Daoy (cell line): ENCODE measurements around the gene IGFLR1. TPM values are rescaled to one million over a fixed set of nuclear protein-coding genes. Genes with fewer than 3 reads are reported as not detected.
"Not testable (repeated sequence)": the region's sequence is repeated elsewhere in the genome, so short reads cannot be mapped to it uniquely, and the experiment has no call there.

Experiments used
- DNase-seq: peaks from one replicate; pipeline ENCODE4 v3.0.0-alpha.2; 2015; ENCODE audit warnings: low read depth
- total RNA-seq: library from RNA; depleted of rRNA; stranded (reverse); fragments of >200 nt; shearing (Covaris generic); gene quantifications from 2 replicates; pipeline ENCODE4 v1.2.3, GENCODE V29; 2014

Gene IGFLR1
- total RNA-seq, 1 experiment from 2014 or later, result 3.9 TPM

DNA sequence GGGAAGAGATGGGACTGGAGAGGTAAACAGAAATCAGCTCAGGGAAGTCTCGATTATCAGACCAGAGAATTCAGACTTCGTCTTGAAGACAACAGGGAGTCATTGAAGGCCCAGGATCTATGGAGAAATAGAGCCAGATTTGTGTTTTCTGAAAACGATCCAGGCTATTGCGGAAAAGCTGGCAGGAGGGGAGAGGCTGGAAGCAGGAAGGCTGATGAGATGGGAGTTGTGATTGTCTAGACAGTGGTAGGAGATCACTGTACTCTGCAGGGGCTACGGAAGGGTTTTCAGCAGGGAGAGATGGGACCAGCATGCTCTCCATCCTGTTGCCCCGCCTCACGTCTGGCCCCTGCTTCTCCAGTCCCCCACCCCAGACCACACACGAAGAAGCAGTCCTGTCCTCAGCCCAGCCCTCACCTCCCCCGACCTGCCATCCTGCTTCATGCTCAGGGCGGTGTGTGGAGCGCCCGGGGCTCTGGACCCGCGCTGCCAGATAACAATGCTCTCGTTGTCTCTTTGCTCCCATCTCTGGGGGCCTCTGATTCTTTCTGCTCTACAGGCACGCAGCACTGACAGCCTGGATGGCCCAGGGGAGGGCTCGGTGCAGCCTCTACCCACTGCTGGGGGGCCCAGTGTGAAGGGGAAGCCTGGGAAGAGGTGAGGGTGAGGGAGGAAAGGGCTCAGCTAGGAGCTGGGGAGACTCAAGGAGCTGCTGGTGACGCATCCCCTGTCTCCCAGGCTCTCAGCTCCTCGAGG lies 35.0 kb upstream of the IGFLR1 start:
- DNase-seq, result no peak

DNA sequence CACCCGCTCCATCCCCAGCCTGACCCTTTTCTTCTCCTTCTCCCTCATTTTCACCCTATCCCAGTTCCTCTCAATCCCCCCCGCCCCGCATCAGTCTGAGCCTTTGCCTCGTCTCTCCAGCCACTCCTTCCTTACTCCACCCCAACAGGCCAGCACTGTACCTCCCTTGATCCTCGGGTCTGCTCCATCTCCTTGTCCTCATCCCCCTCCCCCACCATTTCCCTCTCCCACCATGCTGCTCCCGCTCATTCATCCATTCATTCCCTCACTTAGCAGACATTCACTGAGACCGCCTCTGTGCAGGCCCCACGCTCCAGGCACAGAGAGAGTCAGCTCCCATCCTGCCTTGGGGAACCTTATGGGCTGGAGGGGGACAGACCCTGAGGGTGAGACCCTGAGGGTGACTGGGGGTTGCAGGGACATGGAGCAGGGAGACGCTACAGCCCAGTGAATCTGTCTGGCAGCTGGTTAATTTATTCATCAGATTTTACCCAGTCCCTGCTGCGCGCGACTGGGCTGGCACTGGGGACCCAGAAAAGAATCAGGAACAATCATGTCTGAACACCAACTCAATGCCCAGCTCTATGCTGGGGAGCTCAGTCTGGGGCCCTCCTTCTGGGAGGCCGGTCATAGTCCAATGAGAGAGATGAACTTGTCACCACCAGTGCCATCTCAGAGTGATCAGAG lies 34.0 kb upstream of the IGFLR1 start:
- no peak for DNase-seq

DNA sequence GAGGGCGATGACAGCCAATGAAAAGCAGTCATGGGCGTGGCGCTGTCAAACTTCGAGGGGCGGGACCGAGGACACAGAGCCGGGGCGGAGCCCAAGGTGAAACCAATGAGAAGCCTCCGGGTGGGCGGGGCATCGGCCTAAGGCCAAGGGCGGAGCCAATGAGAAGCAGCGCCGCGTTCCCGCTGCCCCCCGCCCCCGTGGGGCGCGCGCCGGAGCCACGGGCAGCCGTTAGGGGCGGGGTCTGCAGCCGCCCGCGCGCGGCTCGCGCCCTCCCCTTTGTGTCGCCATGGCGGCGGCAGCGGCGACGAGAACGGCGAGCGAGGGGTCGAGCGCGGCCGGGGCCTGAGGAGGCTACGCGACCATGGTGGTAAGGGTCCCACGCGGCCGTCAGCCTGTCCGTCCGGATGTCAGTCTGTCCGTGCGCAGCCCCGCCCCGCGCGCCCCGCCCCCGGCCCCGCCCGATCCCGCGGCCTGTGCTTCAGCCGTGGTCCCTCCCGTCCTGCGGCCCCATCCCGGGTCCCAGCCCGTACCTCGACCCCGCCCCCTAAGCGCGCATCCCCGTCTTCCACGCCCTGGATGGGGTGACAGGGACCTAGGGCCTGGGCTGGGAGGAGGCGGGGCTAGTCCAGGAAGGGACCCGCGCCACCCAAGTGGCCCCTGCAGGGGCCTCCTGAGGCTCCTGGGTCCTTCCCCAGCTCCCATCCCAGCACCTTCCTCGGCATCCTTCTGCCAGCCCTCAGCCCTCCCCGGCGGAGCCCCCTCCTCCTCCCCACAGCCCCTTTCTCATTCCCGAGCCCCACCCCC lies 33.2 kb upstream of the IGFLR1 start, which contains the start of gene ARHGAP33:
Gene ARHGAP33 (plus strand): TSS at position 267 of the 804 bp plus-strand sequence. CDS start 95 bp downstream, at position 362.
- DNase-seq, result peak; percentile 98

- DNase-seq, result no peak
Observed at GRCh38 chr19:35775046-35775297, 32.7 kb upstream of the IGFLR1 start.

DNA sequence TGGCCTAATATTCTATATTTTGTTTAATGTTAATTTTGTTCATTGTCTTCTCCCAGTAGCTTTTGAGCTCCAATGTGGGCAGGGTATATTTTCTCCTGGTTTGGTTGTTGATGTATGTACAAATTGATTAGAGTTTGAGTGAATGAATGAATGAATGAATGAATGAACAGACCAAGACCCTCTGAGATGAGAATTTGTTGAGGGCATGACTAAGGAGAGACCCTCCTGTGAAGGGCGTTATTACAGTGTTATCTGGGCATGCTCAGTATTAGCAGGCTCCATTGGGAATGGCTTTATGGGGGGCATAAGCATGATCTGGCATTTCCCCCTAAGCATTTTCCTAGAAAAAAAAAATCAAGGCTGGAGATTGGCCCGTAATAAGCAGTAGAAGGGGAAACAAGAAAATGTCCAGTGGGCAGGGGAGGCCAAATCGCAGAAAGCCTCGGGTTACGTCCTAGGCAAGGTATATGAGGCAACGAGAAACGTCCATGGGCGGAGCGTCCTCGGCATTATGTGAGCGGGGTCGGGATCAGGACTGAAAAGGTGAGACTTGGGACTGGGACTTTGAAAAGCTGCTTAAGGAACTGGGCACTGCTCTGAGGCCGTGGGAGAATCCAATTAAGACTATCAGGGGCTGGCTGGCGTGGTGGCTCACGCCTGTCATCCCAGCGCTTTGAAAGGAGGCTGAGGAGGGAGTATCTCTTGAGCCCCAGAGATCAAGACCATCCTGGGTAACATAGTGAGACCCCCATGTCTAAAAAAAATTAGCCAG lies 32.2 kb upstream of the IGFLR1 start:
- no peak for DNase-seq

DNA sequence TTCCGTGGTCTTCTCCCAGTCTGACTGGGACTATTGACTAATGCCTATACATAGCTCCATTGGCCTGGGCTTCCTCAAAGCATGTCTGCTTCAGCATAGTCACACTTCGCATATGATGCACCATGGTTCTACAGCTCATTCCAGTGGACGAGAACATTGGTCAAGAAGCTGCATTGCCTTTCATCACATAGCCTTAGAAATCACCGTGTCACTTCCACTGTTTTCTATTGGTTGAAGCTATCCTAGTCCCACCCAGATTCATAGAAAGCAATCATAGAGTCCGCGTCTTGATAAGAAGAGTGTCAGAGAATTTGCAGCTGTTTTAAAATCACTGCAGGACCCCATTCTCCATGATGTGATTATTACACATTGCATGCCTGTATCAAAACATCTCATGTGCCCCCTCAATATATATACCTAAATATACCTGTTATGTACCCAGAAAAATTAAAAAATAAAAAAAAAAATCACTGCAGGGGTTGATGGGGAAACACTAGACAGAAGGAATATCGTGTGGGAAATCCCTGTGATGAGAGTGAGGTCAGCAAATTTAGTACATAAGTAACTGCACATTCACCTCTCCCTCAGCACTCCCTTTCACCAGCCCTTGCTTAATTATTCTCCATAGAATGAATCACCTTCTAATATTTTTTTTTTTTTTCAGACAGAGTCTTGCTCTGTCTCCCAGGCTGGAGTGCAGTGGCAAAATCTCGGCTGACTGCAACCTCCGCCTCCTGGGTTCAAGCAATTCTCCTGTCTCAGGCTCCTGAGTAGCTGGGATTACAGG lies 31.0 kb upstream of the IGFLR1 start:
- peak; percentile 38 for DNase-seq

DNA sequence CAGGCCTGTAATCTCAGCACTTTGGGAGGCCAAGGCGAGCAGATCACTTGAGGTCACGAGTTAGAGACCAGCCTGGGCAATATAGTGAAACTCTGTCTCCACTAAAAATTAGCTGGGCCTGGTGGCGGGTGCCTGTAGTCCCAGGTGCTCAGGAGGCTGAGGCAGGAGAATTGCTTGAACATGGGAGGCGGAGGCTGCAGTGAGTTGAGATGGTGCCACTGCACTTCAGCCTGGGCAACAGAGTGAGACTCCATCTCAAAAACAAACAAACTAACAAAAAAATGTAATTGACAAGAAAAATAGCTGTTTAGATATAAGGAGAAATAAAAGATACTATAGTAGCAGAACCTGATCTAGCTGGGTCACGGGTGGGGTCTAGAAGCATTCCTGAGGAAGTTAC lies 30.1 kb upstream of the IGFLR1 start:
- not testable (repeated sequence) for DNase-seq

DNA sequence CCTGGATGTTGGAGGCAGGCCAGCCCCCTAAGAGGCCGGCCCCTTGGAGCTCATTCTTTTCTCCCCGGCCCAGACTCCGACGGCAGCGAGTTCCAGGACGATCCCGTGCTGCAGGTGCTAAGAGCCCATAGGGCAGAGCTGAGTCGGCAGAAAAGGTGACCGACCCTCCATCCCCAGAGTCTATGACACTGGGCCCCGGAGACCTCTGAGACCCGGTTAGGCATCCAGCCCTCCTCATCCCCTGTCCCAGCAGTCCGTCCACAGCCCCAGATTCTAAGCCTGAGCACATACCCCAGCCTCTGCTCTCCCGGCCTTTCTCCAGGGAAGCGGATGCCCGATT lies 25.8 kb upstream of the IGFLR1 start:
- DNase-seq, result no peak

GRCh38 chr19:35767288-35768081 lies 25.2 kb upstream of the IGFLR1 start:
- no peak for DNase-seq

- no peak for DNase-seq
Observed at GRCh38 chr19:35766571-35767104, 24.4 kb upstream of the IGFLR1 start.

- DNase-seq, result no peak
Observed at GRCh38 chr19:35764432-35765315, 22.4 kb upstream of the IGFLR1 start.

GRCh38 chr19:35760711-35761349 lies 18.6 kb upstream of the IGFLR1 start:
- DNase-seq, result no peak

GRCh38 chr19:35759697-35760096 lies 17.4 kb upstream of the IGFLR1 start:
- no peak for DNase-seq

DNA sequence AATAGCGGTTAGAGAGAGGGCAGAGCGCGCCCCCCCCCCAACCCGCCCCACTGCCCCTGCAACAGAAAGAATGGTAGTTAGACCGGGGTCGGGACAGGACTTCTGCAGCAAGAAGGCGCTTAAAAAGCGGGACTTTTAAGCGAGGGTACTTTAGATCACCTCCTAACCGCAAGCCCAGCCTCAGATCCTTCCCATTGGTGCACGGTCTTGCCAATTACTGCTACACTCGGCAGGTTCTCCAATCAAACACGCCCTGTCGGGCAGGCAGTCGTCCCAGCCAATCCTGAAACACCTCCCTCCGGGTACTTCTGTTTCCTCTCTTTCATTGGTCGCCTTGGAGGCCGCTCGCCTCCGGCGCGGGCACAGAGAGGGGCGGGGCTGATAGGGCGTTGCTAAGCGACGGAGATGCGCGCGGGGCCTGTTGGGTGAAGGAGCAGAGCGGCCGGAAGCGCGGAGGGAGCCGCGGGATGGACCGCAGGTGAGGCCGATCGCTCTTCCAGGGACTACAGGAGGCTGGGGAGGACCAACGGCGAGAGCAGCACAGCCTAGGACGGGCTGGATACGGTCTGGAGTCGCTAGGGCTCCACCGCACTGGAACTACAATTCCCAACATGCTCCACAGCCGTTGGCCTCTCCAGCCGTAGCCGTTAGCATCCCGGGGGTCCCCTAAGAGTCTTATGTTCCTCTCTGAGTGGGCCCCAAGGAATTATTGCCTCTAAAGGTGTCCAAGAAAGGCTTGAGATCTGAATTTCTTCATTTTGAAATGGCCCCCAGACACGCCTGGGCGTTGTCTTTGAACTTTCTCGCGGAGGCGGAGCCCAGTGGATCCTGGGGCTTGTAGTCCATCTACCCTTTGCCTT lies 15.7 kb upstream of the IGFLR1 start, which contains the start of gene PROSER3:
Gene PROSER3 (plus strand): TSS at position 428 of the 860 bp plus-strand sequence. CDS start 40 bp downstream, at position 468.
- peak; percentile 99 for DNase-seq

GRCh38 chr19:35757231-35757748 lies 15.0 kb upstream of the IGFLR1 start:
- DNase-seq, result peak; percentile 85

DNA sequence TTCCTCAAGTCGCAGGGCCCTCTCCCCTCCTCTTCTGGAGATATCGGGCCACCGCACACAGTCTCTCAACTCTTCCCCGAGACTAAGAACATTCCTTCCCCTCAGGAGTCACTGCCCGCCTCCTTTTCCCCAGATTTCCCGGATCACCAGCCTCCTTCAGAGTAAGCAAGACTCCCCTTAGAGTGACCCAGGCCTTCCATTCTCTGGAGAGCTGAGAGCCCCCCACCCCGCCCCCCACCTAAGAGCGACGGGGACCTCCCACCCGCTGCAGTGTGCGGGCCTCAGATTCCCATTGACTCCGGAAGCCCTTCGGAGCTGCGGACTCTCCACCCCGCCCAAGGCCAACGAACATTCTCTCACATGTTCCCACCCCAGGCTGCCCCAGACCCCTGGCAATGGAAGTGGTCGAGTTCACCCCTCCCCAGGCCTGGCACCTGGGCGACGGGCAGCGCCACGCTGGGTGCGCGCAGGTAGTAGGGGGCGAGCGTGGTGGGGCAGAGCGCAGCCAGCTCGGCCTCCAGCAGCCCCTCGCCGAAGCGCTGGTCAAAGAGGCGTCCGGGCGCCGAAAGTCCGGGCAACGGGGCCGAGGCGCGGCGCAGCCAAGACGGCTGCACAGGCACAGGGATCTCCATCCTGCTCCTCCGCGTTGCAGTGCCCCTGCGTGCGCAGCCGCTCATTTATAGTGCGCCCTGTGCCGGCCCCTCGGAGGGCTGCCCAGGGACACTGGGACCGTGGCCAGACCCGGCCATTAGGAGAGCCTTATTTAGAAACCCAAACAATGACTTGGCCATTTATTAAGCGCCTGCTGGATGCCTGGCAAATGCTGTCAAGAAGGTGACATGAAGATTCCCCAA lies 14.4 kb upstream of the IGFLR1 start, which contains the start of gene HSPB6:
Gene HSPB6 (minus strand): TSS at position 653 of the 854 bp plus-strand sequence. CDS start 21 bp downstream, at position 632.
- peak; percentile 53 for DNase-seq
